ENCODE results near the gene NCEH1. TPM values are rescaled to one million over a fixed set of nuclear protein-coding genes. Genes with fewer than 3 reads are reported as not detected.

The NCEH1 gene
- polyA plus RNA-seq, 1 of the 3 experiments (the other 2 are of a cell fraction): 7.5 TPM

GRCh38 chr3:172675441-172676193 lies 35.2 kb downstream of the NCEH1 start:
- Histone ChIP-seq H3K4me2 (no peak overlapping the region), H4K20me1 (ENCODE audit: insufficient read depth) (no peaks in the 10 kb centered on the region), H3K9me3 (no peaks in the 10 kb centered on the region), H3K4me3 (ENCODE audit: low read depth in 2 of 2, low read length in 1 of 2) (no peak overlapping the region; a peak in 1 of 4 replicates), H3K27me3 (ENCODE audit: insufficient read depth) (no peaks in the 10 kb centered on the region), H2AFZ (ENCODE audit: low read depth) (no peak overlapping the region), H3K9me2 (no peaks in the 10 kb centered on the region), H3K9ac (no peak overlapping the region), H3K79me2 (ENCODE audit: insufficient read depth) (peaks cover 29% of the 10 kb centered on the region), H3K27ac (ENCODE audit: low read depth in 2 of 2, low read length in 1 of 2) (peak overlapping the region in 1 of 2 experiments; percentile 19; a peak in 3 of 4 replicates), H3F3A (replicated peaks; ENCODE audit: insufficient read depth) (peaks cover 7% of the 10 kb centered on the region), H3K4me1 (ENCODE audit: control insufficient read depth in 1 of 2, insufficient read depth in 2 of 2, low read depth in 1 of 2, low read length in 1 of 2) (peaks cover 2 to 8% of the 10 kb centered on the region in 2 experiments; a peak in 3 of 4 replicates), H3K36me3 (replicated peaks in 1 of 2; ENCODE audit: control insufficient read depth in 1 of 2, insufficient read depth in 2 of 2, low read length in 1 of 2) (no peaks in the 10 kb centered on the region)
- DNase-seq: peak; percentile 56
- TF ChIP-seq NFIC (IDR thresholded peaks at IDR 0.05; ENCODE audit: borderline replicate concordance) (no peak), REST (IDR thresholded peaks at IDR 0.05; ENCODE audit: low read depth, low read length) (no peak), EP300 (IDR thresholded peaks at IDR 0.05; ENCODE audit: borderline replicate concordance in 1 of 2, low read depth in 1 of 2, low read length in 1 of 2) (no peak), SMC3 (IDR thresholded peaks at IDR 0.05; ENCODE audit: low read depth, low read length) (peak; percentile 18; the same call in 1 of the 2 replicates), CTCF (IDR thresholded peaks at IDR 0.05) (peak; percentile 86), USF2 (IDR thresholded peaks at IDR 0.05; ENCODE audit: borderline replicate concordance, low read depth, low read length) (no peak), SIN3A (IDR thresholded peaks at IDR 0.05; ENCODE audit: borderline replicate concordance, low read depth, low read length) (no peak), RAD21 (IDR thresholded peaks at IDR 0.05; ENCODE audit: low read length) (peak; percentile 46), TCF12 (IDR thresholded peaks at IDR 0.05) (no peak), POLR2AphosphoS5 (IDR thresholded peaks at IDR 0.05; ENCODE audit: low read depth, low read length) (no peak), TEAD4 (IDR thresholded peaks at IDR 0.05; ENCODE audit: borderline replicate concordance, insufficient read depth) (no peak), JUND (IDR thresholded peaks at IDR 0.05) (no peak)
- TF ChIP-seq, protein P1, sequence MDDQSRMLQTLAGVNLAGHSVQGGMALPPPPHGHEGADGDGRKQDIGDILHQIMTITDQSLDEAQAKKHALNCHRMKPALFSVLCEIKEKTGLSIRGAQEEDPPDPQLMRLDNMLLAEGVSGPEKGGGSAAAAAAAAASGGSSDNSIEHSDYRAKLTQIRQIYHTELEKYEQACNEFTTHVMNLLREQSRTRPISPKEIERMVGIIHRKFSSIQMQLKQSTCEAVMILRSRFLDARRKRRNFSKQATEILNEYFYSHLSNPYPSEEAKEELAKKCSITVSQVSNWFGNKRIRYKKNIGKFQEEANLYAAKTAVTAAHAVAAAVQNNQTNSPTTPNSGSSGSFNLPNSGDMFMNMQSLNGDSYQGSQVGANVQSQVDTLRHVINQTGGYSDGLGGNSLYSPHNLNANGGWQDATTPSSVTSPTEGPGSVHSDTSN (IDR thresholded peaks at IDR 0.05): no peak
- 21% methylated on average over 7 of the region's 7 CpGs for WGBS (ENCODE audit: low lambda C conversion rate)
- ChIA-PET POLR2A (no interaction called here), CTCF (interaction anchor here (0.6 to 2.9 kb wide), 8 partner anchors 9 to 903 kb away, joined by 3 to 11 read pairs (median 6); partner anchors contain the start of genes ECT2 and NCEH1)
